Middle frontal gyrus (tissue), 1 donor: ENCODE data around the gene UGT2A2.

ENCODE experiments used
- DNase-seq: peaks from one replicate; pipeline ENCODE4 v3.0.0-alpha.2; 2015; ENCODE audit warnings: low spot score; ENCODE audit errors: extremely low spot score

The UGT2A2 gene

GRCh38 chr4:69576251-69576877 is 63.1 kb downstream of the UGT2A2 start:
- no peak for DNase-seq

GRCh38 chr4:69568787-69569186 is 70.7 kb downstream of the UGT2A2 start:
- no peak for DNase-seq

- DNase-seq: no peak
Observed at GRCh38 chr4:69563424-69563823, 76.0 kb downstream of the UGT2A2 start.

GRCh38 chr4:69549651-69550050 is 89.8 kb downstream of the UGT2A2 start:
- DNase-seq: no peak

- no peak for DNase-seq
Observed at GRCh38 chr4:69546134-69546765, 93.2 kb downstream of the UGT2A2 start.
